ENCODE data around the gene DIO1.
A peak's percentile ranks its signal among the peaks of the same experiment; 100 is the strongest.
"Not testable (repeated sequence)": the region's sequence is repeated elsewhere in the genome, so short reads cannot be mapped to it uniquely, and the experiment has no call there.

The DIO1 gene

GRCh38 chr1:53878492-53879105 lies 15.4 kb upstream of the DIO1 start:
- no peaks in the 10 kb centered on the region for H3K36me3 ChIP-seq (ENCODE audit: control insufficient read depth, insufficient read depth, low read length)
- H3K4me3 ChIP-seq (ENCODE audit: low read depth, low read length) = no peak overlapping the region
- H3K9ac ChIP-seq (ENCODE audit: low read depth, low read length) = no peak overlapping the region
- no peaks in the 10 kb centered on the region for H3K4me1 ChIP-seq (ENCODE audit: control insufficient read depth, insufficient read depth, low read length)
- H3K27me3 ChIP-seq (ENCODE audit: control insufficient read depth, insufficient read depth, low read length) = no peaks in the 10 kb centered on the region
- no peaks in the 10 kb centered on the region for H3K9me3 ChIP-seq (ENCODE audit: control insufficient read depth, insufficient read depth, low read length)

GRCh38 chr1:53881853-53882252 lies 12.1 kb upstream of the DIO1 start:
- H3K9me3 ChIP-seq (ENCODE audit: control insufficient read depth, insufficient read depth, low read length); H3K4me3 ChIP-seq (ENCODE audit: low read depth, low read length); H3K9ac ChIP-seq (ENCODE audit: low read depth, low read length); H3K27me3 ChIP-seq (ENCODE audit: control insufficient read depth, insufficient read depth, low read length); H3K36me3 ChIP-seq (ENCODE audit: control insufficient read depth, insufficient read depth, low read length); H3K4me1 ChIP-seq (ENCODE audit: control insufficient read depth, insufficient read depth, low read length): not testable (repeated sequence)

- H3K9me3 ChIP-seq (ENCODE audit: control insufficient read depth, insufficient read depth, low read length); H3K27me3 ChIP-seq (ENCODE audit: control insufficient read depth, insufficient read depth, low read length); H3K4me1 ChIP-seq (ENCODE audit: control insufficient read depth, insufficient read depth, low read length); H3K4me3 ChIP-seq (ENCODE audit: low read depth, low read length); H3K9ac ChIP-seq (ENCODE audit: low read depth, low read length); H3K36me3 ChIP-seq (ENCODE audit: control insufficient read depth, insufficient read depth, low read length): not testable (repeated sequence)
Measured at GRCh38 chr1:53883600-53883999, 10.4 kb upstream of the DIO1 start.

GRCh38 chr1:53888681-53889080 lies 5.3 kb upstream of the DIO1 start:
- Histone ChIP-seq H3K36me3 (ENCODE audit: control insufficient read depth, insufficient read depth, low read length) (peaks cover 3% of the 10 kb centered on the region), H3K27me3 (ENCODE audit: control insufficient read depth, insufficient read depth, low read length) (no peaks in the 10 kb centered on the region), H3K4me3 (ENCODE audit: low read depth, low read length) (no peak overlapping the region), H3K4me1 (ENCODE audit: control insufficient read depth, insufficient read depth, low read length) (no peaks in the 10 kb centered on the region), H3K9me3 (ENCODE audit: control insufficient read depth, insufficient read depth, low read length) (no peaks in the 10 kb centered on the region), H3K9ac (ENCODE audit: low read depth, low read length) (no peak overlapping the region)

GRCh38 chr1:53889304-53890298 lies 4.4 kb upstream of the DIO1 start, which contains the start of gene YIPF1:
Gene YIPF1, minus strand, starts transcription at chr1:53889797. Its CDS starts 860 bp downstream, at chr1:53888937.
- Histone ChIP-seq H3K4me1 (ENCODE audit: control insufficient read depth, insufficient read depth, low read length) (no peaks in the 10 kb centered on the region), H3K4me3 (ENCODE audit: low read depth, low read length) (peak within 1 kb of the TSS; percentile 95), H3K36me3 (ENCODE audit: control insufficient read depth, insufficient read depth, low read length) (peaks cover 3% of the 10 kb centered on the region), H3K27me3 (ENCODE audit: control insufficient read depth, insufficient read depth, low read length) (no peaks in the 10 kb centered on the region), H3K9me3 (ENCODE audit: control insufficient read depth, insufficient read depth, low read length) (no peaks in the 10 kb centered on the region), H3K9ac (ENCODE audit: low read depth, low read length) (peak within 1 kb of the TSS; percentile 39)

GRCh38 chr1:53890522-53890941 lies 3.5 kb upstream of the DIO1 start:
- no peak overlapping the region for H3K9ac ChIP-seq (ENCODE audit: low read depth, low read length)
- no peaks in the 10 kb centered on the region for H3K9me3 ChIP-seq (ENCODE audit: control insufficient read depth, insufficient read depth, low read length)
- H3K4me3 ChIP-seq (ENCODE audit: low read depth, low read length) = no peak overlapping the region
- peaks cover 3% of the 10 kb centered on the region for H3K36me3 ChIP-seq (ENCODE audit: control insufficient read depth, insufficient read depth, low read length)
- H3K27me3 ChIP-seq (ENCODE audit: control insufficient read depth, insufficient read depth, low read length) = no peaks in the 10 kb centered on the region
- H3K4me1 ChIP-seq (ENCODE audit: control insufficient read depth, insufficient read depth, low read length) = no peaks in the 10 kb centered on the region

- H3K27me3 ChIP-seq (ENCODE audit: control insufficient read depth, insufficient read depth, low read length) = no peaks in the 10 kb centered on the region
- H3K4me3 ChIP-seq (ENCODE audit: low read depth, low read length) = no peak overlapping the region
- H3K36me3 ChIP-seq (ENCODE audit: control insufficient read depth, insufficient read depth, low read length) = peaks cover 1% of the 10 kb centered on the region
- H3K9ac ChIP-seq (ENCODE audit: low read depth, low read length) = no peak overlapping the region
- H3K9me3 ChIP-seq (ENCODE audit: control insufficient read depth, insufficient read depth, low read length) = no peaks in the 10 kb centered on the region
- H3K4me1 ChIP-seq (ENCODE audit: control insufficient read depth, insufficient read depth, low read length) = no peaks in the 10 kb centered on the region
Measured at GRCh38 chr1:53891018-53891417, 3.0 kb upstream of the DIO1 start.

GRCh38 chr1:53891678-53892077 lies 2.3 kb upstream of the DIO1 start:
- H3K27me3 ChIP-seq (ENCODE audit: control insufficient read depth, insufficient read depth, low read length) = no peaks in the 10 kb centered on the region
- no peak overlapping the region for H3K9ac ChIP-seq (ENCODE audit: low read depth, low read length)
- H3K4me3 ChIP-seq (ENCODE audit: low read depth, low read length) = no peak overlapping the region
- H3K9me3 ChIP-seq (ENCODE audit: control insufficient read depth, insufficient read depth, low read length) = no peaks in the 10 kb centered on the region
- no peaks in the 10 kb centered on the region for H3K4me1 ChIP-seq (ENCODE audit: control insufficient read depth, insufficient read depth, low read length)
- H3K36me3 ChIP-seq (ENCODE audit: control insufficient read depth, insufficient read depth, low read length) = no peaks in the 10 kb centered on the region

GRCh38 chr1:53892911-53893310 lies 1.1 kb upstream of the DIO1 start:
- H3K36me3 ChIP-seq (ENCODE audit: control insufficient read depth, insufficient read depth, low read length) = no peaks in the 10 kb centered on the region
- H3K4me3 ChIP-seq (ENCODE audit: low read depth, low read length) = no peak overlapping the region
- no peak overlapping the region for H3K9ac ChIP-seq (ENCODE audit: low read depth, low read length)
- no peaks in the 10 kb centered on the region for H3K27me3 ChIP-seq (ENCODE audit: control insufficient read depth, insufficient read depth, low read length)
- H3K4me1 ChIP-seq (ENCODE audit: control insufficient read depth, insufficient read depth, low read length) = no peaks in the 10 kb centered on the region
- no peaks in the 10 kb centered on the region for H3K9me3 ChIP-seq (ENCODE audit: control insufficient read depth, insufficient read depth, low read length)

- Histone ChIP-seq H3K9me3 (ENCODE audit: control insufficient read depth, insufficient read depth, low read length) (no peaks in the 10 kb centered on the region), H3K4me3 (ENCODE audit: low read depth, low read length) (no peak overlapping the region), H3K36me3 (ENCODE audit: control insufficient read depth, insufficient read depth, low read length) (no peaks in the 10 kb centered on the region), H3K4me1 (ENCODE audit: control insufficient read depth, insufficient read depth, low read length) (no peaks in the 10 kb centered on the region), H3K27me3 (ENCODE audit: control insufficient read depth, insufficient read depth, low read length) (no peaks in the 10 kb centered on the region), H3K9ac (ENCODE audit: low read depth, low read length) (no peak overlapping the region)
Measured at GRCh38 chr1:53894644-53895043, 657 bp downstream of the DIO1 start.

GRCh38 chr1:53895421-53895820 lies 1.4 kb downstream of the DIO1 start:
- Histone ChIP-seq H3K9ac (ENCODE audit: low read depth, low read length) (no peak overlapping the region), H3K9me3 (ENCODE audit: control insufficient read depth, insufficient read depth, low read length) (no peaks in the 10 kb centered on the region), H3K36me3 (ENCODE audit: control insufficient read depth, insufficient read depth, low read length) (no peaks in the 10 kb centered on the region), H3K4me1 (ENCODE audit: control insufficient read depth, insufficient read depth, low read length) (no peaks in the 10 kb centered on the region), H3K27me3 (ENCODE audit: control insufficient read depth, insufficient read depth, low read length) (no peaks in the 10 kb centered on the region), H3K4me3 (ENCODE audit: low read depth, low read length) (no peak overlapping the region)
